Measurements from ENCODE around the gene WRAP53. TPM values are rescaled to one million over a fixed set of nuclear protein-coding genes. Genes with fewer than 3 reads are reported as not detected.

WRAP53 gene
- total RNA-seq, 1 donor from 2014 or later: 19.5 TPM

- Mint-ChIP-seq H3K36me3 (ENCODE audit: unreplicated experiment) (no peaks in the 10 kb centered on the region), H3K9me3 (ENCODE audit: unreplicated experiment) (peaks cover 6% of the 10 kb centered on the region), H3K4me3 (ENCODE audit: unreplicated experiment) (peak overlapping the region; percentile 89), H3K27me3 (ENCODE audit: unreplicated experiment) (peaks cover 16% of the 10 kb centered on the region), H3K27ac (ENCODE audit: unreplicated experiment) (no peak overlapping the region), H3K4me1 (ENCODE audit: low read depth, unreplicated experiment) (peaks cover 42% of the 10 kb centered on the region)
- no peak for DNase-seq
- no peak for TF ChIP-seq CTCF (IDR thresholded peaks at IDR 0.05; ENCODE audit: partially characterized antibody, unreplicated experiment)
Observed at GRCh38 chr17:7714721-7715594, 26.7 kb downstream of the WRAP53 start.

GRCh38 chr17:7715936-7716886 is 27.9 kb downstream of the WRAP53 start:
- Mint-ChIP-seq H3K36me3 (ENCODE audit: unreplicated experiment) (no peaks in the 10 kb centered on the region), H3K4me3 (ENCODE audit: unreplicated experiment) (peak overlapping the region; percentile 89), H3K27me3 (ENCODE audit: unreplicated experiment) (peaks cover 18% of the 10 kb centered on the region), H3K4me1 (ENCODE audit: low read depth, unreplicated experiment) (peaks cover 46% of the 10 kb centered on the region), H3K27ac (ENCODE audit: unreplicated experiment) (peak overlapping the region; percentile 93), H3K9me3 (ENCODE audit: unreplicated experiment) (peaks cover 6% of the 10 kb centered on the region)
- DNase-seq: no peak
- no peak for TF ChIP-seq CTCF (IDR thresholded peaks at IDR 0.05; ENCODE audit: partially characterized antibody, unreplicated experiment)

GRCh38 chr17:7716901-7717755 is 28.9 kb downstream of the WRAP53 start, which contains the start of gene DNAH2:
Gene DNAH2, plus strand, starts transcription at chr17:7717744. Its CDS starts 1,991 bp downstream, at chr17:7719735.
- H3K9me3 Mint-ChIP-seq (ENCODE audit: unreplicated experiment): peaks cover 4% of the 10 kb centered on the region
- peaks cover 15% of the 10 kb centered on the region for H3K27me3 Mint-ChIP-seq (ENCODE audit: unreplicated experiment)
- peaks cover 42% of the 10 kb centered on the region for H3K4me1 Mint-ChIP-seq (ENCODE audit: low read depth, unreplicated experiment)
- DNase-seq: peak; percentile 95
- no peak for TF ChIP-seq CTCF (IDR thresholded peaks at IDR 0.05; ENCODE audit: partially characterized antibody, unreplicated experiment)
- H3K36me3 Mint-ChIP-seq (ENCODE audit: unreplicated experiment): no peaks in the 10 kb centered on the region
- peak within 1 kb of the TSS; percentile 89 for H3K4me3 Mint-ChIP-seq (ENCODE audit: unreplicated experiment)
- H3K27ac Mint-ChIP-seq (ENCODE audit: unreplicated experiment): peak within 1 kb of the TSS; percentile 93

GRCh38 chr17:7717756-7718350 is 29.6 kb downstream of the WRAP53 start:
- H3K27me3 Mint-ChIP-seq (ENCODE audit: unreplicated experiment): peaks cover 15% of the 10 kb centered on the region
- TF ChIP-seq CTCF (IDR thresholded peaks at IDR 0.05; ENCODE audit: partially characterized antibody, unreplicated experiment): no peak
- no peak for DNase-seq
- peak overlapping the region; percentile 59 for H3K27ac Mint-ChIP-seq (ENCODE audit: unreplicated experiment)
- H3K4me1 Mint-ChIP-seq (ENCODE audit: low read depth, unreplicated experiment): peaks cover 35% of the 10 kb centered on the region
- H3K4me3 Mint-ChIP-seq (ENCODE audit: unreplicated experiment): peak overlapping the region; percentile 69
- peaks cover 2% of the 10 kb centered on the region for H3K9me3 Mint-ChIP-seq (ENCODE audit: unreplicated experiment)
- H3K36me3 Mint-ChIP-seq (ENCODE audit: unreplicated experiment): no peaks in the 10 kb centered on the region

All from glutamatergic neuron (in vitro differentiated cells).